HS-5 (cell line): ENCODE data around the gene PRKCB.
"Not testable (repeated sequence)": the region's sequence is repeated elsewhere in the genome, so short reads cannot be mapped to it uniquely, and the experiment has no call there.

Experiments used
- DNase-seq: peaks from one replicate; pipeline ENCODE4 v3.0.0-alpha.2; 2012; ENCODE audit warnings: low read depth

The PRKCB gene

DNA sequence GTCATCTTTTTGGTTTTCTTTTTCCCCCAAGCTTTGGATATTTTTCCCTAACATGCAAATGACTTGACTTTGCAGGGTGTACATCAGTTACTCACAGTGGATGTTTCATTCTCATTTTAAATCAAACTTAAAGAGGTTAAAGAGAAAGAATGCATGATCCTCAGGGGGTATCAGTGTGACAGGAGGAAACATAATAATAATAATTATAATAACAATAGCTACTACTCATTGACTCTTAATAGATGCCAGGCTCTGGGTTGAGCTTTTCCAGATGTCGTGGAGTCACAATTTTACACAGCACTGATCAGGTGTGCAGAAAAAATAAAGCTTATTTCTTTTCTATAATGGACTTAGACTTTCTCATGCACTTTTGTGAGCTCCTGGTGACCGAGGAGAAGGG lies 263.1 kb downstream of the PRKCB start:
- DNase-seq: no peak

DNA sequence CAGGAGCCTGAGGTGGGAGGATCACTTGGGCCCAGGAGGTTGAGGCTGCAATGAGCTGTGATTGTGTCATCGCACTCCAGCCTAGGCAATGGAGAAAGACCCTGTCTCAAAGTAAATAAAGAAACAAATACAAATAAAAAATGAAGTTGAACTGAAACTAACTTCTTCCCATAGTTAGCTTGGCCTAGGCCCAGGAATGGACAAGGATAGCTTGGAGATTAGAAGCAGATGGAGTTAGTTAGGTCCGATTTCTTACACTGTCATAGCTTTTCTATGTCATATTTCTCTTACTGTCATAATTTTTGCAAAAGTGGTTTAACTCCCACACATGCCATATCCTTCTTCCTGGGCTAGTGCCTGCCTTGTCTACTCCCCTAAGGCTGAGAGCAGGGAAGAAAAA lies 265.6 kb downstream of the PRKCB start:
- no peak for DNase-seq

DNA sequence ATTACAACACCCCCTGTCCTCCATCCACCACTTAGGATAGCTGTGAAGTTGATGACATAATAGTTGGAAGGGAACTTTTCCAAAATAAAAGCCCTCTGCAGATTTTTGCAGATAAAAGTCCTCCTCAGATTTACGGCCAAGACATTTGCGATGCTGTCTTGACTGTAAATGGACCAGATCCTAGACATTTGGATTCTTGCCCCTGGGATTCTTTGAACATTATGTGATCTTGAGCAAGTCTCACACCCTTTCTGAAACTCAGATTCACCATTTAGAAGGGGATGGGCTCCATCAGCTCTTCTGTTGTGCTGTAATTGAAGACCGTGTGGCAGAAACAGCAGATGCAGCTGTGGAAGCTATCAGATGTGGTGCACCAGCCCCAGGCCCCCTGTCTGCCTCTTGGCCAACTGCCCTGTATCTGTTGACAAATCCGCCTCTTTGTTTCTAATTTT lies 266.5 kb downstream of the PRKCB start:
- DNase-seq: no peak

DNA sequence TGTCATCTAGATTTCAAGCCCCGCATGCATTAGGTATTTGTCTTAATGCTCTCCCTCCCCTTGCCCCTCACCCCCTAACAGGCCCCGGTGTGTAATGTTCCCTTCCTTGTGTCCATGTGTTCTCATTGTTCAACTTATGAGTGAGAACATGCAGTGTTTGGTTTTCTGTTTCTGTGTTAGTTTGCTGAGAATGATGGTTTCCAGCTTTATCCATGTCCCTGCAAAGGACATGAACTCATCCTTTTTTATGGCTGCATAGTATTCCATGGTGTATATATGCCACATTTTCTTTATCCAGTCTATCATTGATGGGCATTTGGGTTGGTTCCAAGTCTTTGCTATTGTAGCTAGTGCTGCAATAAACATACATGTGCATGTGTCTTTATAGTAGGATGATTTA lies 269.7 kb downstream of the PRKCB start:
- not testable (repeated sequence) for DNase-seq

DNA sequence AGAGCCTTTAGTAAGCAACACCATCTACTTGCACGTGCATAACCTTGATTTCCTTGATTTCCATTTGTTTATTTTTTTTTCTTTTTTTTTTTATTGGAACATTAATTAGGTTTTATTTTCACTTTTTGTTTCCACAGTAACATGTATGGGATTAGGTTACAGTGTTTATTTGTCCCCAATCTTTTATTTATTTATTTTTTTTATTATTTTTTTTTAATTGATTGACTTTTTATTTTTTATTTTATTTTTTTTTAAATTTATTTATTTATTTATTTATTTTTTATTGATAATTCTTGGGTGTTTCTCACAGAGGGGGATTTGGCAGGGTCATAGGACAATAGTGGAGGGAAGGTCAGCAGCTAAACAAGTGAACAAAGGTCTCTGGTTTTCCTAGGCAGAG lies 272.3 kb downstream of the PRKCB start:
- not testable (repeated sequence) for DNase-seq

DNA sequence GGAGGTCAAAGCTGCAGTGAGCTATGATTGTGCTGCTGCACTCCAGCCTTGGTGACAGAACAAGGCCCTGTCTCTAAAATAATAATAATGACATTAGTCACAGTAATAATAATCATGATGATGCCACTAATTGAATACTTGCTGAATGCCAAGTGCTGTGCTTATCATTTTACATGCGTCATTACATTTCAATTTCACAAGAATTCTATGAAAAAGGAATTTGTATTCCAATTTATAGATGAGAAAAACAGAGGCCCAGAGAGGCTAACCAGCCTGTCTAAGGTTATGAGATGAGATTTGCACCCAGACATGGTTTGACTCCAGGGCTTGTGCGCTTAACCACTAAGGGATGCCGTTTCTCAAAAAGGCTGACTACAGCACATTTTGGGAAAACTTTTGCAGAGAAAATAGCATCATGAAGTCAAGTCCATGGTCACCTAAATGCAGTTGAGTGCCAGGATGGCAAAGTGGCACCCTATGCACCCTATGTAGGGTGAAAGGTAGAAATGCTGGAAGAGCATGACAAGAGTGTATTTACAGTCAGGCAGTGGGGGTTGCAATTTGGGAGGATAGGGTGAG lies 276.0 kb downstream of the PRKCB start:
- DNase-seq: no peak

DNA sequence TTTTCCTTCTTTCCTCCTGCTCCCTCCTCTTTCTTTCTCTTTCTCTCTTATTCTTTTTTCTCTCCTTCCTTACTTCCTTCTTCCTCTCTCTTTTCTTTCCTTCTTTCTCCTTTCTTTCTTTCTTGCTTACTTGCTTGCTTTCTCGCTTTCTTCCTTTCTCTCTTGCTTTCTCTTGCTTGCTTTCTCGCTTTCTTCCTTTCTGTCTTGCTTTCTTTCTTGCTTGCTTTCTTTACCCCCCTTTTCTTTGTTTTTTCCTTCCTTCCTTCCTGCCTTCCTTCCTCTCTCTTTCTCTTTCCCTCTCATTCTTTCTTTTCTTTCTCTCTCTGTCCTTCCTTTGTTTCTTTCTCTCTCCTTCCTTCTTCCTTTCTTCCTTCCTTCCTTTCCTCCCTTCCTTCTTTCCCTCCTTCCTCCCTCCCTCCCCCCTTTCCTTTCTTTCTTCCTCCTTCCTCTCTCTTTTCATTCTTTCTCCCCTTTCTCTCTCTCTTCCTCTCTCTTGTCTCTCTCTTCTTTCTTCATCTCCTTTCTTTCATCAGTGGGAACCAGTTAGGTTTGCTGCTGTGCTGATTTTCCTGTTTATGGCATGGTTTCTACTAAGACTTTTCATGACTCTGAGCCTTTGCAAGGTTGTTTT lies 277.4 kb downstream of the PRKCB start:
- DNase-seq: no peak

DNA sequence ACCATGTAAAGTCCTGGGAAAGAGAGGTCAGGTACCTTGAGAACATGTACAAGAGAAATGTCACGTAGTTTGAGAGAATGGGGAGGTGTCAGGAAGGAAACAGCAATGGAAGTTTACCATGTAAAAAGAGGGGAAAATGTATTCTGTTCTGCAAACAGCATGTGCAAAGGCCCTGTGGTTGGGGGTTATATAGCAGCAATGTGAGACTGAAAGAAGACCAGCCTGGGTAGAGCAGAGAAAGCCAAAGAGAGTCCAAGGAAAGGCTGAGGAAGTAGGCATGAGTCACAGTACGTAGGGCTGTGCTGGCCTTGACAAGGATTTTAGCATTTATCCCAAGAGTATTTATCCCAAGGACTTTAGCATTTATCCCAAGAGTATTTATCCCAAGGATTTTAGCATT lies 279.1 kb downstream of the PRKCB start:
- no peak for DNase-seq

DNA sequence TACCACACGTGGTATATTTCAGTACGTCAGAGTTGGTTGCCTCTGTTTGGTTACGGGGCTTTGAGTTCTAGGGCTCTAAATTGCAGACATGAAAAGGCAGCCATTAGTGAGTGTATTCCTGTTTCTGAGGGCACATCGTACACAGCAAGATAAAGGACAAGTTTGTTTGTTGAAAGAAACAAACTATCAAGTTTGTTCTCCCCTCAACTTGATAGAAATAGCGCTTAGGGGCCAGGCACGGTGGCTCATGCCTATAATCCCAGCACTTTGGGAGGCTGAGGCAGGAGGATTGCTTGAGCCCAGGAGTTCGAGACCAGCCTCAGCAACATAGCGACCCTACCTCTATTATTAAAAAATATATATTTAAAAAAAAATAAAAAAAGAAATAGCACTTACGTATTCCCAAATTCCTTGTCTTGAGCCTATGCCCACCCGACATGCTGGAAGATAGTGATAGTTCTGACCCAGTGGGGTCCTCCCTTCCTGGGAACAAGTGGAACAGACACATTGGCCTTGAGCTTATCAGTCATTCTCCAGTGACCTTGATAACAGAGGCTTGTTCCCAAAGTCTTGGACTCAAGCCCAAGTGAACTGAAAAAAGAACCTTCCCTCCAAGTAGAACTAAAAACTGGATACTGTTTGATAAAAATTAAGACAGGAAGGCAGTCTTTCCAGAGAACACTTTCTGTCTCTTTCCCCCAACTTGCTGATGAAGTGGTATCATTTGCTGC lies 280.4 kb downstream of the PRKCB start:
- no peak for DNase-seq

DNA sequence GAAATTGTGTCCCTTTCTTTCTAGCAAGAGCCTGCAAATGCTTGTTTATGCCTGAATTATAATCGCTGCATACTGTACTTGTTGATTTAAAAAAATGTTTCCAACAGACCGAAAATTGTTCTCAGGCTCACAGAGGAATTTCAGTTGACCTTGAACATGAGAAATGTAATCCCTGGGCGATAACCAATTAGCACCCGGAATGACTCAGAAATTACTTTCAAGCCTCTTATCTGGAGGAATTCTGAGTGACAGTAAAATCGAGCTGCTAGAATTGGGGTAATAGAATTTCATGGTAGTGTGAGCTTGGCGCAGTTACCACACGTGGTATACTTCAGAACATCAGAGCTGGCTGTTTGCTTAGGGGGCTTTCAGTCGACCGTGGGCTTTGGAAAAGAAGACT lies 281.2 kb downstream of the PRKCB start:
- DNase-seq: no peak

DNA sequence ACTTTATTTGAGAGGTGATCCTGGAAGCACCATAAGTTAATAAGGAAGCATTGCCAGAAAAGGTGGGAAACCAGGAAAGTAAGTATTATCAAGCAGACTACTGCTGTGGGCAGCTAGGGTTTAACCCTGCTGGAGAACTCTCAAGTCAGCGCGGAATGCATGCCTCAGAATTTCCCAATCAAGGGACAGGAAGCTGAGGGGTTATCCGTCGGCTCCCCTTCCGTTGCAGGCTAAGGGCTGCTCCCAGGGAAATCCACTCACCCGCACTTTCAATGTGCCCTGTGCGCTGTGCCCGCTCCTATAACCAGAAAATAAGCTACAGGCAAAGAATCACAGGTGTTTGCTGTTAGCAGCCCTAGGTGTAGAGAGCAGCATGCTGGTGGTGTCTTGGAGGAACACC lies 281.9 kb downstream of the PRKCB start:
- no peak for DNase-seq

DNA sequence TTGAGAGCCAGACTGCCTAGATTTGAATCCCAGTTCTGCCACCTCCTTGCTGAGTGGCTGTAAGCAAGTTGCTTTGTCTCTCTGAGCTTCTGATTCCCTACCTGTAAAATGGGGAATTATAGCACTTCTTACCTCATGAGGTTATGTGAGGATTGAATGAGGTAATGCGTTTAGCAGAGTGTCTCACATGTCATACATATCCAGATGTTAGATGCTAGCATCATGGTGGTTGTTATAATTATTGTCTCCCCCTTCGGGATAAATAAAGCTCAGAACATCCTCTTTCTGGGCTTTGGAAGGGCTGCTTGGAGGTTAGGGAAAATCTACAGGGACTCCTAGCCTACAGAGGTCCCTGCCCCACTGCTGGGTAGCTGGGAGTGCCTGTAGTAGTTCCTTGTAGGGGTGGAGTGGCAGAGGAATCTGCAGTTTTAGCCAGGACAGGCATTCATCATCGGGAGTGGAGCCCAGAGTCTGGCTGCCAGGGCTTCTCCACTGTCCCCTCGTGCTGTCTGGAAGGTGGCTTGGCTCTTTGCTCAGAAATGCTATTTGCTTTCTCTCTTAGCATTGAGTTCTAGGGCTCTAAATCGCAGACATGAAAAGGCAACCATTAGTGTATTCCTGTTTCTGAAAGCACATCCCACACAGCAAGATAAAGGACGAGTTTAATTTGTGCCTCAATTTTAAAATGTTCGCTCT lies 282.5 kb downstream of the PRKCB start:
- no peak for DNase-seq

DNA sequence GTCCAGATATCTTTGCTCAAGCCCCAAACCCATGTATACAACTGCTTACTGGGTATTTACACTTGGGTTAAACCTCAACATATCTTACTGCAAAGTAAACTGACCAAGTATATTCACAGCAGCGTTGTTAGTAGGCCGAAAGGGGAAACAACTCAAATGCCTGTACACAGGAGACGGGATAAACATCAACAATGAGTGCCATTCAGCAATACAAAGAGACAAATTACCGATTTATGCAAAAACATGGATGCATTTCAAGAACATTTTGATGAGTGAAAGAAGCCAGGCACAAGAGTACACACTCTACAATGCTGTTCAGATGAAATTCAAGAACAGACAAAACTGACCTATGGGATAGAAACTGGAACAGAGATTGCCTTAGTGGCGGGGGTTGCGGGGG lies 284.0 kb downstream of the PRKCB start:
- DNase-seq: no peak

DNA sequence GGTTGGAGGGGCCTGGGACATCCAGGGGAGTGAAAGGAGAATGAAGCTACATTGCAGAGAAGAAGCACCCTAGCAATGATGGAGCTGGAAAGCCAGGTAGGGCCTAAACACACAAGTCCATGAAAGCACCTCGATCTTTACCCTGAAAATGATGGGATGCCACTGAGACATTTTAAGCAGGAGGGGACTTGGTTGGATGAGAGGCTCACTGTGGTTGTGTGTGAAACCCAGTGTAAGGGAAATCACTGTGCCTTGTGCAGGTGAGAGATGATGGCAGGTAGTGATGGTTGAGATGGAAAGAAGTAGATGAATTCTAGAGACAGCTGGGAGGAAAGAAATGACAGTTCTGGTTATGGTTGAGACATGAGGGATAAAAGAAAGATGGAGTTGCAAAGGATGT lies 287.5 kb downstream of the PRKCB start:
- no peak for DNase-seq

DNA sequence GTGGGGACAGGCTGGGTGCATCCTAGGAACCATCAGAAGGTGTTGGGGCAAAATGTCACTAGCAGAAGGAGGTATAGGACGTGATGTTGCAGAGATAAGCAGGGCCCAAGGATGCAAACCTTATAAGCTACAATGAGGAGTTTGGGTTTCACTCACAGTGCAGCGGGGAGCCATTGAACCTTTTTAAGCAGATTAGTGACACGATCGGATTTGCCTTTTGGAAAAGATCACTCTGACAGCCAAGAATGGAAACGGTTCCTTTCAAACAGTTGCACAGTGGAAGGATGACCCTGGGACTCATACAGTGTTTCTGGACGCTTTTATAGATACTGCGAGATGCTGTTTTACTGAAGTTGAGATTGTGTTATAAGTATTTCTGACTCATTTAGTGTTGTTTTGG lies 288.5 kb downstream of the PRKCB start:
- no peak for DNase-seq

DNA sequence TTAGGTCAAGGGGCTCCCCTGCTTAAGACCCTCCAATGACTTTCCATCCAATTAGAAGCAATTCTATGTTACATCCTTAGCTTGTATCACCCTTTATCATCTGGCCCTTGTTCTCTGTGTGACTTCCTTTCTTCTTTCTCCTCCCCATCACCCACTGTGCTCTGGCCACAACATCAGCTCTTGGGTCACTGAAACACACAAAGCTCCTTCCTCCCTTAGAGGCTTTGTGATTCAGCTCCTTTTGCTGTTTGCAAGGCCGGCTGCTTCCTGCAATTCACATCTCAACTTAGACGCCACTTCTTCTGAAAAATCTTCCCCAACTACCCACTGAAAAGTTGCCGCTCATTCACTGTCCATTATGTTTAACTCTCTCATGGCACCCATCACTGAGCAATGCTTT lies 289.4 kb downstream of the PRKCB start:
- DNase-seq: no peak

DNA sequence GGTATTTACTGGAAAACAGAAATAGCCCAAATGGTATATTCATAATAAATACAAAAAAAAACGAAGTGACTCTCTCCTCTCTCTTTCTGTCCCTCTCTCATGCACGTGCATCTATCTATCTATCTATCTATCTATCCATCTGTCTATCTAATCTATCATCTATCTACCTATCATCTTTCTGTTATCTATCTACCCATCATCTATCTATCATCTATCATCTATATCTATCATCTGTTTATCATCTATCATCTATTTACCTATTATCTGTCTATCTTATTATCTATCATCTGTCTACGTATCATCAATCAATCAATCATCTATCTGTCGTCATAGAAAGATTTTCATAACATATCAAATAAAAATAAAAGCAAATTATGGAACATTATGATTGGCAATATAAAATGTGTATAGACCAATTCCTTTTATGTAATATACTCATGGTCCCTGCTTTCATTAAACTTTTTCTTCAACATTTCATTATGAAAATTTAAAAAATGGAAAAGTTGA lies 293.7 kb downstream of the PRKCB start:
- no peak for DNase-seq

DNA sequence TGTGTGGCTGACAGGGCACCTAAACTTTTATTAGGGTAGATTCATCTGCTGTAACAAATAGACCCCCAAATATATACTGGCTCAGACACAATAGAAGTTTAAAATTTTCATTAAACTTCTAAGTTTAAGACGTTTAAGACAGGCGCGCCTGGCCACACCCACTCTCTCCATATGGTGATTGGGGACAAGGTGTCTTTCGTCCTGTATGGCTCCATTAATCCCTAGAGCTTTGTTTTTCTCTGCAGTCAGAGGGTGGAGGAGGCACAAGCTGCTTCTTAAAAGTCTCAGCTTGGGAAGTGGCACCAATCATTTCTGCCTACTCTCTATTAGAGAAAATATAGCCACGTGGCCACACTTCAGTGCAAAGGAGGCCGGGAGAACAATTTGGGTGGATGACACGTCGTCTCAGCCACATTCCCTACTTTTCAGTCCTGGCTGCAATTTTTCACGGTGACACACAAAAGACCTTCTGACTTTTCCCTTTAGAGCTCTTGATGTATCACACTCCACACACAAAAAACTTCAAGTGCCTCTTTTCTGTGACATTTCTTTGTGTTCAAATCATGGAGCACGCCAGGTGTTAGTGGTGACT lies 294.8 kb downstream of the PRKCB start:
- no peak for DNase-seq

DNA sequence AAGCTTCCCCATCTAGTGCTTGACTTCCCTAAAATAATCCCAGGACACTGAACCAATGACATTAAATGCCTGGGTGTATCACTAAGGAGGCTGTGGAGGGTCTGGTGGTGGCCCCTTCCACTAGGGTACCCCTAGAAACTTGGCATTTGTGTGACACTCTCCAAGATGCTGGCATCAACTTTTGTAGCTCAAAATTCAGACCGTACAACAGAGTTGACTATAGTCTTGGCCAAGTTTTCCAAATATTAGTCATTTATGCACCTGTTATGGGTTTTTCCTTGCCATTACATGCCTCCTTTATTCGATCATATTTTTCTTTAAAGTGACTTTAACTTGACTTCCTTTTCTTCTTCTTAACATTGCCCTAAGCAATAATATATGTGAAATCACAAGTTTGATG lies 295.5 kb downstream of the PRKCB start:
- DNase-seq: no peak

DNA sequence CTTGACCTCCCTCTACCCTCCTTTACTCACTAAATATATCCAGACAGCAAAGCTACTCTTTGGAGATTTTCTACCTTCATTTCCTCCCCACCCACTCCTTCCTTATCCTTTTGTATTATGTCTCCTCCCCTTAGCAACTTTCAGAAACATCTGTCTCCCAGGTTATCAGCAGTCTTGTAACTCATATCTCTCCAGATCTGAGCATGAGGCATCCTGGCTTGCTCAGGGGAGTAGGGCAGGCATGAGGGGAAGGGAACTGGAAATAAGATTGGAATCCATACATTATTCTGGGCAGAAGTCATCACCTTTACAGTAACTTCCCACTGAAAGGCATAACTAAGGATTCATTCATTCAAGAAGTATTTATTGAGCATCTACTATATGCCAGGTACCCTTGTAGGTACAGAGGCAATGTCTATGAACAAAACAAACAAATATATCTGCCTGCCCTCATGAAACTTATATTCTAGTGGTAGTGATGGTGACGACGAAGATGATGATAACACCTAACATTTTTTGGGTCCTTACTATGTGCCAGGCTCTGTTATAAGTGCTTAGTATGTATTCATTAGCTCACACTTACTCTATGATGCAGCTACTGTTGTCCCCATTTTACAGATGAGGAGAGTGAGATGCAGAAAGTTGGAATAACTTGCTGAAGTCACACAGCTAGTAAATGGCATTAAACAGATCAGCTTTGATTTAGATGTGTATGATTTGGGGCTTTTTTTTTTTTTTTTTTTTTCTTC lies 296.4 kb downstream of the PRKCB start:
- no peak for DNase-seq

DNA sequence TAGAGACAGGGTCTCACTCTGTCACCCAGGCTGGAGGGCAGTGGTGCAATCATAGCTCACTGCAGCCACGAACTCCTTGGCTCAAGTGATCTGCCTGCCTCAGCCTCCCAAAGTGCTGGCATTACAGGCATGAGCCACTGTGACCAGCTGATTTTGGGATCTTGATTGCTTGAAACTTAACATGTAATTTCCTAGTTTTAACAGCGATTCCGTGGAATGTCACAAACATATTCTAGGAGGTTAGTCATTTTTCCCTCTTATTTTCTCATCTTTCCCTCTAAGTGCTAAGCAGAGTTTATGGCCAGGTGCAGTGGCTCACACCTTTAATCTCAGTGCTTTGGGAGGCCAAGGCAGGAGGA lies 297.0 kb downstream of the PRKCB start:
- no peak for DNase-seq
